Ascending aorta (tissue), 2 donors: ENCODE data around the gene BUB1. TPM values are rescaled to one million over a fixed set of nuclear protein-coding genes. Genes with fewer than 3 reads are reported as not detected.

ENCODE experiments used
- DNase-seq, 2 donors: peaks; one replicate each; pipeline ENCODE4 v3.0.0-alpha.2; 2019; ENCODE audit warnings: low spot score in 2 of 2
- H3K27ac ChIP-seq, 2 donors: fragments of 200-600 bp; sonication (generic); one replicate each; pipeline ENCODE4 v1.5.1; 2016 to 2017; ENCODE audit warnings: mild to moderate bottlenecking in 1 of 2
- H3K27me3 ChIP-seq: fragments of 200-600 bp; sonication (generic); one replicate; pipeline ENCODE4 v1.5.1; 2017
- H3K36me3 ChIP-seq, 2 donors: fragments of 200-600 bp; sonication (generic); one replicate each; pipeline ENCODE4 v1.5.1; 2016
- H3K4me1 ChIP-seq, 2 donors: fragments of 200-600 bp; sonication (generic); one replicate each; pipeline ENCODE4 v1.5.1; 2016 to 2017; ENCODE audit warnings: mild to moderate bottlenecking in 1 of 2
- H3K4me3 ChIP-seq, 2 donors: fragments of 200-600 bp; sonication (generic); one replicate each; pipeline ENCODE4 v1.5.1; 2016 to 2017; ENCODE audit warnings: mild to moderate bottlenecking in 1 of 2
- H3K9me3 ChIP-seq, 2 donors: fragments of 200-600 bp; sonication (generic); one replicate each; pipeline ENCODE4 v1.5.1; 2016
- CTCF ChIP-seq, 3 experiments: fragments of 200-600 bp in 2 of 3; fragments of 450-650 bp in 1 of 3; sonication (generic) in 2 of 3; IDR thresholded peaks; one replicate each; pipeline ENCODE4 v1.5.1; 2016 to 2019; ENCODE audit warnings: antibody characterized with exemption in 3 of 3, mild to moderate bottlenecking in 1 of 3, moderate library complexity in 1 of 3
- intact Hi-C: fragments of 100-400 bp; cut with DNase I; formaldehyde crosslinking; loops from one replicate; pipeline ENCODE4 v1.15.1; 2023
- total RNA-seq: library from RNA; depleted of rRNA; stranded (reverse); fragments of >200 nt; gene quantifications from one replicate; pipeline ENCODE4 v1.1.0, GENCODE V29; 2016

BUB1 gene
- total RNA-seq, 1 donor from 2014 or later, result not detected

GRCh38 chr2:110682872-110683271, 5.0 kb upstream of the BUB1 start:
- H3K27me3 ChIP-seq, result no peaks in the 10 kb centered on the region
- H3K27ac ChIP-seq, result no peak overlapping the region
- no peak for DNase-seq
- H3K9me3 ChIP-seq, result no peaks in the 10 kb centered on the region
- intact Hi-C loops, result no loop called here
- TF ChIP-seq CTCF (IDR thresholded peaks at IDR 0.05), result no peak
- H3K4me3 ChIP-seq, result no peak overlapping the region
- no peaks in the 10 kb centered on the region for H3K36me3 ChIP-seq
- peaks cover 0 to 3% of the 10 kb centered on the region in 2 donors for H3K4me1 ChIP-seq

GRCh38 chr2:110682267-110682666, 4.4 kb upstream of the BUB1 start:
- TF ChIP-seq CTCF (IDR thresholded peaks at IDR 0.05), result no peak
- H3K27me3 ChIP-seq, result no peaks in the 10 kb centered on the region
- H3K4me1 ChIP-seq, result peaks cover 0 to 6% of the 10 kb centered on the region in 2 donors
- no peak overlapping the region for H3K27ac ChIP-seq
- no peaks in the 10 kb centered on the region for H3K36me3 ChIP-seq
- intact Hi-C loops, result no loop called here
- DNase-seq, result no peak
- H3K4me3 ChIP-seq, result no peak overlapping the region
- H3K9me3 ChIP-seq, result no peaks in the 10 kb centered on the region

GRCh38 chr2:110680709-110681108, 2.8 kb upstream of the BUB1 start:
- no peaks in the 10 kb centered on the region for H3K36me3 ChIP-seq
- intact Hi-C loops, result no loop called here
- no peak overlapping the region for H3K27ac ChIP-seq
- no peak for TF ChIP-seq CTCF (IDR thresholded peaks at IDR 0.05)
- DNase-seq, result no peak
- peaks cover 0 to 6% of the 10 kb centered on the region in 2 donors for H3K4me1 ChIP-seq
- no peaks in the 10 kb centered on the region for H3K27me3 ChIP-seq
- H3K9me3 ChIP-seq, result no peaks in the 10 kb centered on the region
- no peak overlapping the region for H3K4me3 ChIP-seq

- Histone ChIP-seq H3K4me1 (peaks cover 0 to 6% of the 10 kb centered on the region in 2 donors), H3K36me3 (no peaks in the 10 kb centered on the region), H3K27me3 (no peaks in the 10 kb centered on the region), H3K4me3 (peak overlapping the region in 1 of 2 donors; percentile 83), H3K27ac (no peak overlapping the region), H3K9me3 (no peaks in the 10 kb centered on the region)
- intact Hi-C loops, result loop anchor here (2.0 to 5.0 kb wide), 2 partner anchors 37 to 75 kb away; no protein-coding TSS in a partner anchor
- TF ChIP-seq CTCF (IDR thresholded peaks at IDR 0.05), result no peak
- DNase-seq, result no peak
Observed at GRCh38 chr2:110679865-110680264, 2.0 kb upstream of the BUB1 start.

- H3K4me3 ChIP-seq, result peak overlapping the region; percentile 63 to 83
- peaks cover 0 to 6% of the 10 kb centered on the region in 2 donors for H3K4me1 ChIP-seq
- intact Hi-C loops, result loop anchor here (2.0 to 5.0 kb wide), 2 partner anchors 38 to 75 kb away; no protein-coding TSS in a partner anchor
Observed at GRCh38 chr2:110679337-110679707, 1.5 kb upstream of the BUB1 start.

More at GRCh38 chr2:110679337-110679707, 1.5 kb upstream of the BUB1 start:
- no peaks in the 10 kb centered on the region for H3K36me3 ChIP-seq
- no peaks in the 10 kb centered on the region for H3K9me3 ChIP-seq
- TF ChIP-seq CTCF (IDR thresholded peaks at IDR 0.05), result no peak
- no peaks in the 10 kb centered on the region for H3K27me3 ChIP-seq
- no peak for DNase-seq
- peak overlapping the region in 1 of 2 donors; percentile 79 for H3K27ac ChIP-seq
